ENCODE data around the gene SMOC2.

Gene SMOC2

GRCh38 chr6:168448243-168448855 lies 7.4 kb downstream of the SMOC2 start:
- no peak for DNase-seq

- DNase-seq: no peak
These were observed 9.9 kb downstream of the SMOC2 start for GRCh38 chr6:168450917-168451316.

- no peak for DNase-seq
These were observed 11.0 kb downstream of the SMOC2 start for GRCh38 chr6:168451805-168452517.

DNA sequence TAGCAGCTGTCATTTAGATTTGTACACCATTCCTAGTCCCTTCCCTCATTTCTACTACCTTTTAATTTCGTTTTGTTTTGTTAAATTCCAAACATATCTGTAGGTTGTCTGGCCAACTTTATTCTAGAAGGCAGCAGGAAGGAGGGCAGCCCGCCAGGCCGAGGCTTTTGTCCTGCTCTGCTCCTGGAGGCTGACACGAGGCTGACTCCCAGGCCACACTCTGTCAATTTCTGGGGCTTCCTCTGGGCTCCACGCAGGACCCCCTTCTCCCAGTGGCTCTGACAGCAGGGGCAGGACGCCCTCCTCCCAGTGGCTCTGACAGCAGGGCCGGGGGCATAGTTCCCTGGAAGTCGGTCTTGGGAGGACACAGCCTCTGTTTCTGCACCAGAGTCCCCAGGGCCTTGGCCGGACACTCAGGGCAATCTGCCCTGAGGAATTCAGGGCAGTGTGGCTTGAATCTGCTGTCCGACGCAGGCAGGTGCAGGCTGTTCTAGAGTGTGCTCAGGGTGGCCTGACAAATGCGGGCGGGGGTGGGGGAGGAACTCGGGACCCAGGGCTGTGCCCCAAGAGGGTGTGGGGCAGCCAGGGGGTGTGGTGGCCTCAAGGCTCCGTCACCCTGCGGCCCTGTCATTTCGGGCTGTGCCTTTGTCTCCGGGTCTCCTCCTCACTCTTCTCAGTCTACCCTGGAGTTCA lies 11.8 kb downstream of the SMOC2 start:
- no peak for DNase-seq

- no peak for DNase-seq
These were observed 15.0 kb downstream of the SMOC2 start for GRCh38 chr6:168455847-168456530.

GRCh38 chr6:168456907-168457652 lies 16.1 kb downstream of the SMOC2 start:
- DNase-seq: no peak

GRCh38 chr6:168457653-168457934 lies 16.6 kb downstream of the SMOC2 start:
- DNase-seq: no peak

DNA sequence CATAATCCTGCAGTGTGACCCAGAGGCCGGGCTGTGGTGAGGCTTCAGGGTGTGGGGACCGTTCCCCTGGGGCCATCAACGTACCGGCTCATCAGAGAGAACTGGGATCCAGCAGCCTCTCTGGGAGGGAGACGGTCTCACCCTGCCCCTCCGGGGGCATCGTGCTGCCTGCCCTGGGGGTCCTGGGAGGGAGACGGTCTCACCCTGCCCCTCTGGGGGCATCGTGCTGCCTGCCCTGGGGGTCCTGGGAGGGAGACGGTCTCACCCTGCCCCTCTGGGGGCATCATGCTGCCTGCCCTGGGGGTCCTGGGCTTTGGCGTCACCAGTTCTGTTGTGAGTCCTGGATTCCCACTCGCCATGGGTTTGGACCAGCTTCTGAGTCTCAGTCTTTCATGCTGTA lies 17.1 kb downstream of the SMOC2 start:
- DNase-seq: no peak

DNA sequence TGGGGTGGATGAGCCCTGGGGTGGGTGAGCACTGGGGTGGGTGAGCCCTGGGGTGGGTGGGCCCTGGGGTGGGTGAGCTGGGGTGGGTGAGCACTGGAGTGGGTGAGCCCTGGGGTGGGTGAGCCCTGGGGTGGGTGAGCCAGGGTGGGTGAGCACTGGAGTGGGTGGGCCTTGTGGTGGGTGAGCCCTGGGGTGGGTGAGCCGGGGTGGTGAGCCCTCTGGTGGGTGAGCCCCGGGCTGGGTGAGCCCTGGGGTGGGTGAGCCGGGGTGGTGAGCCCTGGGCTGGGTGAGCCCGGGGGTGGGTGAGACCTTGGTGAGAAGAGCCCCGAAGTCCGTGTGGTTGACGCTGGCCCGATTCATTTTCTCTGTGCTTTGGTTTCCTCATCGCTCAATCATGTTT lies 18.6 kb downstream of the SMOC2 start:
- DNase-seq: no peak

DNA sequence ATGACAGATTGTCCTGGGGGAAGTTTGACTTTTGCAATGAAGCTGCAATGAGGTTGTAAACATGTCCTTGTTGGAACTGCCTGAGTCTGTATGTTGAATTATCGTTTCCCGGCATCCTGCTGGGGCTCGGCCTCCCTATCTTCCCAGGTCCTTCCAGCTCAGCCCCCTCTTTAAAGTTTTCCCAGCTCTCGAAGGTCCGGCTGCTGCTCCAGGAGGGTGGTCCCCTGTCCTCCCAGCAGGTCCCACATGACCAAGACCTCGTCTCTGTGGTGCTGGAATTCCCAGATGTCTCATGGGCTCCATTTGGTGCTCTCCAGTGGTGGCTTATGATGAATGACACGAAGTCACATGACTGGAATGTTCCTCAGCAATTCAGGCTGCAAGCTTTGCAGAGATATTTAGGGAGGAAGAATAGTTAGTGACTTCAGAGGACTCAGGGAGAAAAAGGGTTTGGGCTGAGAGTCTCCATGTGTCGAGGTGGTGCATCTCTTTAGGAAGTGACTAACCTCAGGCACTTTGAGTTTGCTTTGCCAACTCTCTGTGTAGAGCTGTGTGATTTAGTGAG lies 21.4 kb downstream of the SMOC2 start:
- DNase-seq: no peak

GRCh38 chr6:168464546-168464945 lies 23.6 kb downstream of the SMOC2 start:
- no peak for DNase-seq

- no peak for DNase-seq
These were observed 27.1 kb downstream of the SMOC2 start for GRCh38 chr6:168468045-168468444.

GRCh38 chr6:168469521-168469920 lies 28.5 kb downstream of the SMOC2 start:
- no peak for DNase-seq

GRCh38 chr6:168469926-168470325 lies 28.9 kb downstream of the SMOC2 start:
- DNase-seq: no peak

DNA sequence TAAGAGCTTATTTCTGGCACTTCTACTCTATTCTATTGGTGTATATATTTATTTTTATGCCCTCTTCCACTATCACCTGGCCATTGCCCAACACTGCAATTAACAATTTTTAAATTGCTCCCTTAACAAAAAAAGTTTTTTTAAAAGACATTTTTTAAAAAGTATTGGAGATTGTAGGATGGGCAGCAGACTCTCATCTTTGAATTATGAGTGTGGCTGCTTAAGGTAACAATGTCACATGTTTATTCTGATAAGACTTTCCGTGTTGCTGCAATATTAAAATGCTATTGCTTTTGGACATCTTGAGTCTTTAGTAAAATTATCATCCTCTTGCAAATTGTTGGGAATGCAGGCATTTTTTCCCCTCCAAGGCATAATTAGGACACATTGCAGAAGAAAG lies 31.4 kb downstream of the SMOC2 start:
- no peak for DNase-seq

- DNase-seq: no peak
These were observed 32.2 kb downstream of the SMOC2 start for GRCh38 chr6:168473197-168473596.

DNA sequence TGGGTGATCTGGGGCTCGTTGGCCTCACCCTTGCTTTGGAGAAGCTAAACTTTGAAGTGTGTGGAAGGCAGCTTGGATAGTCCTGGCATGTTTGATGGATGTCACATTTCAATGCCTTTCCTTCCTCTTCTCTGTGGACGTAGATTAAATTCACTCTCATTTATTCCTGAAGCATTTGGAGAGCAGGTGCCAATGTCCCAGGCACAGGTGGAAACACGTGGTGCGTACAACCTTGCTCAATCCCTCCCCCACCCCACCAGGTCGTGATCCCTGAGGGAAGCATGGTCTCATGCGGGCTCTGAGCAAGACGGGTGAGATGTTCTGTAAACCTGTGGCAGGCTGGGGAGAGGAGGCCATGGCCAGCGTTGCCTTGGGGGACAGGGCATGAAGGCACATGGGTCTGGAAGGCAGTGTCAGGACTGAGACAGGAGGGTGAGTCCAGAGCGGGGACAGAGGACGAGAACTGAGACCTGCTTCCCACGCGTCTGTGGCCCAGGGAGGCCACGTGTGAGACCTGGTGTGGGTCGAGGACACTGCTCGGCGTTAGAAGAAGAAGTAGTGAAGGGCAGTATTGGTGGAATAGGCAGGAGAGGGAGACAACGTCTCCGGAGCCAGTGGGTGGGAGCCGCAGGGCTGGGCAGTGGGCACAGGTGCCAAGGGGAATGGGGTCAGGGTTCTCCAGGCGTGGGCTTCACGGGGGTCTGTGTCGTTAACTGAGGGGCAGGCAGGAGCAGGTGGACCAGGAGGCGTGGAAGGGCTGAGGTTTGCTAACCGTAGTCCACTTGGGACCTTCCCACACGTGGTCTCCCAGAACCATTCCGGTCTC lies 34.4 kb downstream of the SMOC2 start:
- DNase-seq: no peak

- no peak for DNase-seq
These were observed 38.4 kb downstream of the SMOC2 start for GRCh38 chr6:168479421-168479820.

DNA sequence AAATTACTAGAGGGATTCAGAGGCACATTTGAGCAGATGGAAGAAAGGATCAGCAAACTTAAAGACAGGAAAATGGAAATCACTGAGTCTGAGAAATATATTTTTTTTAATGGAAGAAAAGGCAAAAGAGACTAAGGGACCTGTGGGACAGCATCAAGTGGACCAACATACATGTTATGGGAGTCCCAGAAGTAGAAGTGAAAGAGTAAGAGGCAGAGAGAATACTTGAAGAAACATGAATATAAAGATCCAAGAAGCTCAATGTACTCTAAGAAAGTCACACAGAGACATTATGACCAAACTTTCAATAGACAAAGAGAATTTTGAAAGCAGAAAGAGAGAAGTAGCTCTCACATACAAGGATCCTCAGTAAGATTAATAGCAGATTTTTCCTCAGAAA lies 39.5 kb downstream of the SMOC2 start:
- no peak for DNase-seq

- no peak for DNase-seq
These were observed 44.8 kb downstream of the SMOC2 start for GRCh38 chr6:168485818-168486217.

DNA sequence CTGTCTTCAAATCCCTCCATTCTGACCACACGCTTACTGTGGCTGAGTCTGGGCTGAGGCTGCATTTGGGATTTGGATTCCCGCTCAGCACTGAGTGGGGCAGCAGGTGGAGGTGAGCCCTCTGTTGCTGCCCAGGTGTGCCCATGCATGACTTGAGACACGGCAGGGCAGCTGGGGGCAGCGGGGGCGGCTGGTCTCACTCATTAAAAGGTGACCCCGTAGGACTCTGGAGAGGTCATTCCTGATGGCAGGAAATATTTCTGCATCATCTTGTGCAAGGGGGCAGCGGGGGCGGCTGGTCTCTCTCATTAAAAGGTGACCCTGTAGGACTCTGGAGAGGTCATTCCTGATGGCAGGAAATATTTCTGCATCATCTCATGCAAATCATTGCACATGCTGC lies 49.8 kb downstream of the SMOC2 start:
- no peak for DNase-seq

DNA sequence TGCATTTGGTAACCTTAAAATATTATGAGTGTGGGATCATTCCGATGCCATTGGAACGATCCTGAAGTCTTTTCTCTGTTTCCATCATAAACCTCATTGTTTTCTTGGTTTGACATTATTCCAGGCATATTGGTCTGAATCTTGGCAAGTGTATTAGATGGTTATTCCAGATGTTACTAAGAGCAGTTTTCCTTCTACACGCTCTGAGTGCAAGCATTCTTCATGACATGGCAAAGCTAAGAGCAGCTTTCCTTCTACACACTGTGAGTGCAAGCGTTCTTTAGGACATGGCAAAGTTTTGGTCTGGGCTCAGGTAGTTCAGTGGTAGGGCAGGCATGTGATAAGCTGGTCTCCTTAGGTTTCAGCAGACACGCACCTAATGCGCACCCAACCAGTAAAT lies 53.0 kb downstream of the SMOC2 start:
- DNase-seq: no peak

Data from NCI-H187 treated with DMSO at 0.1 percent for 48 hours (cell line).